ENCODE measurements around the gene CORT. TPM values are rescaled to one million over a fixed set of nuclear protein-coding genes. Genes with fewer than 3 reads are reported as not detected.

CORT gene
- total RNA-seq, 2 donors from 2014 or later: not detected

- no peaks in the 10 kb centered on the region for H3K9me3 ChIP-seq
- ATAC-seq (no peak), DNase-seq (peak in 1 of 4 donors; percentile 6)
- TF ChIP-seq CTCF (IDR thresholded peaks at IDR 0.05) (no peak), POLR2A (IDR thresholded peaks at IDR 0.05) (no peak)
- peak overlapping the region in 2 of 4 donors; percentile 61 to 74 for H3K27ac ChIP-seq
- H3K27me3 ChIP-seq: no peaks in the 10 kb centered on the region
- H3K36me3 ChIP-seq (replicated peaks in 1 of 2; ENCODE audit: insufficient read depth in 1 of 2, low read depth in 2 of 2): no peaks in the 10 kb centered on the region
- 14 to 15% methylated on average over 29 of the region's 30 CpGs for WGBS, 2 donors
- intact Hi-C loops (cut with DNase I): no loop called here
- H3K4me1 ChIP-seq: peaks cover 24% of the 10 kb centered on the region
- peak overlapping the region; percentile 18 to 96 for H3K4me3 ChIP-seq
Observed at GRCh38 chr1:10431070-10431730, 18.6 kb upstream of the CORT start.

- WGBS, 2 donors: 66 to 75% methylated on average over 13 to 14 of the region's 14 CpGs
- Histone ChIP-seq H3K36me3 (replicated peaks in 1 of 2; ENCODE audit: insufficient read depth in 1 of 2, low read depth in 2 of 2) (no peaks in the 10 kb centered on the region), H3K4me3 (no peak overlapping the region), H3K9me3 (no peaks in the 10 kb centered on the region), H3K27me3 (no peaks in the 10 kb centered on the region), H3K27ac (no peak overlapping the region), H3K4me1 (peaks cover 20% of the 10 kb centered on the region)
- ATAC-seq (no peak), DNase-seq (no peak)
- intact Hi-C loops (cut with DNase I): no loop called here
- TF ChIP-seq CTCF (IDR thresholded peaks at IDR 0.05) (no peak), POLR2A (IDR thresholded peaks at IDR 0.05) (no peak)
Observed at GRCh38 chr1:10432910-10433700, 16.7 kb upstream of the CORT start.

- no peak overlapping the region for H3K4me3 ChIP-seq
- DNase-seq: no peak
- no peak overlapping the region for H3K27ac ChIP-seq
- peaks cover 20% of the 10 kb centered on the region for H3K4me1 ChIP-seq
- intact Hi-C loops (cut with DNase I): no loop called here
- 82 to 89% methylated on average over 11 of the region's 11 CpGs for WGBS, 2 donors
- H3K36me3 ChIP-seq (replicated peaks in 1 of 2; ENCODE audit: insufficient read depth in 1 of 2, low read depth in 2 of 2): no peaks in the 10 kb centered on the region
- H3K27me3 ChIP-seq: no peaks in the 10 kb centered on the region
- ATAC-seq: no peak
- TF ChIP-seq POLR2A (IDR thresholded peaks at IDR 0.05): no peak
- TF ChIP-seq CTCF (IDR thresholded peaks at IDR 0.05): no peak
- no peaks in the 10 kb centered on the region for H3K9me3 ChIP-seq
Observed at GRCh38 chr1:10433790-10434189, 16.0 kb upstream of the CORT start.

GRCh38 chr1:10434590-10434989 lies 15.2 kb upstream of the CORT start:
- Histone ChIP-seq H3K27me3 (no peaks in the 10 kb centered on the region), H3K36me3 (replicated peaks in 1 of 2; ENCODE audit: insufficient read depth in 1 of 2, low read depth in 2 of 2) (no peaks in the 10 kb centered on the region), H3K4me3 (no peak overlapping the region), H3K27ac (no peak overlapping the region), H3K4me1 (peaks cover 20% of the 10 kb centered on the region), H3K9me3 (no peaks in the 10 kb centered on the region)
- TF ChIP-seq CTCF (IDR thresholded peaks at IDR 0.05): no peak
- no peak for TF ChIP-seq POLR2A (IDR thresholded peaks at IDR 0.05)
- 87 to 89% methylated on average over 5 of the region's 5 CpGs for WGBS, 2 donors
- intact Hi-C loops (cut with DNase I): no loop called here
- DNase-seq: no peak
- no peak for ATAC-seq
